ACC112 (cell line): ENCODE data around the gene BZW1.

Experiments used
- H2AFZ ChIP-seq: fragments of 200-600 bp; sonication (generic); one replicate; pipeline ENCODE4 v1.6.0; 2017; ENCODE audit warnings: antibody characterized with exemption, low read length; ENCODE audit not compliant: unreplicated experiment
- H3K27ac ChIP-seq: fragments of 200-600 bp; sonication (generic); 2 replicates; pipeline ENCODE4 v1.5.1; 2014; ENCODE audit warnings: low read depth, mild to moderate bottlenecking, antibody characterized with exemption, low read length, moderate library complexity
- H3K27me3 ChIP-seq: fragments of 200-600 bp; sonication (generic); 2 replicates; pipeline ENCODE4 v1.6.1; 2014; ENCODE audit warnings: mild to moderate bottlenecking, antibody characterized with exemption, low read length, moderate library complexity, mixed read lengths; ENCODE audit not compliant: insufficient read depth
- H3K36me3 ChIP-seq: fragments of 200-600 bp; sonication (generic); 2 replicates; pipeline ENCODE4 v1.6.1; 2016; ENCODE audit warnings: mild to moderate bottlenecking, antibody characterized with exemption, low read length, moderate library complexity, mixed read lengths; ENCODE audit not compliant: insufficient read depth
- H3K4me1 ChIP-seq: fragments of 200-600 bp; sonication (generic); one replicate; pipeline ENCODE4 v1.6.1; 2016; ENCODE audit warnings: low read length, mixed read lengths; ENCODE audit not compliant: insufficient read depth, unreplicated experiment, control insufficient read depth
- H3K4me3 ChIP-seq: fragments of 200-600 bp; sonication (generic); 2 replicates; pipeline ENCODE4 v1.5.1; 2014; ENCODE audit warnings: mild to moderate bottlenecking, low read depth, low read length
- H3K79me2 ChIP-seq: fragments of 200-600 bp; sonication (generic); one replicate; pipeline ENCODE4 v1.6.0; 2016; ENCODE audit warnings: low read length; ENCODE audit not compliant: control insufficient read depth, unreplicated experiment, insufficient read depth

BZW1 gene

DNA sequence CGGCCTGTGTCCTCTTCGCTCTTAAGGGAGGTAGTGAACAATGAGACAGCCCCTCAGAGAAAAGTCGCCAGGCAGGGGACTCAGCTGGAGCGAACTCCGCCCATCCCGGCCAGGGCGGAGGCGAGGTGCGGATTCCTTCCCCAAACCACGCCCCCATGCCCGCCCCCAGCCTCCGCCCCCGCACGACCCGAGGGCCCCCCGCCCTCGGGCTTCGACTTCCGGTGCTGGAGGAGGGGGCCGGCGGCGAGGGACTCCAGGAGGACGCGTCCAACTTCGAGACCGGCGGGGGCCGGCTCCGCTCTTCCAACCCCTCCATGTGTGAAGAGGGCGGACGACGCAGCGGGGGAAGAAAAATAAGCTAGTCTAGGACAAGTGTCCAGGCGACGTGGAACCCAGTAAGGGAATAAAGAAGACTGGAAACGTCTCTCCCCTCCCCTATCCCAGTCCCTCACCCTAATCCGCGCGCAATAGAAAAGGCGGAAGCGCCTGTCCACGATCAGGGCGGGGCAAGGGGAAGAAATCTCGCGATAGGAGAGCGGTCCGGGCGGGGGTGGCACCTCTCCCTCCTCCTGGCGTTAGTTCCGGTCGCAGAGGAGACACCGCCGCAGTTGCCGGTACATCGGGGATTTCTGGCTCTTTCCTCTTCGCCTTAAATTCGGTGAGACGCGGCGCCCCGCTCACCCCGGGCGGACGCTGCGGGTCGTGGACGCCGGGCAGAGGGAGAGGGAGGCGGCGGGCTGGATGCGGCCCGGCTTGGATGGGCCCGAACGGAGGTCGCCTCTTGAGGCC lies at the start of gene BZW1:
Gene BZW1, plus strand, starts transcription at position 578 of the 789 bp plus-strand sequence. CDS start 1,308 bp downstream, outside the sequence.
- Histone ChIP-seq H3K36me3 (peaks cover 37% of the 10 kb centered on the region), H3K79me2 (peaks cover 49% of the 10 kb centered on the region), H3K4me3 (peak within 1 kb of the TSS; percentile 90), H3K4me1 (peaks cover 42% of the 10 kb centered on the region), H3K27ac (peak within 1 kb of the TSS; percentile 97), H3K27me3 (no peaks in the 10 kb centered on the region), H2AFZ (peak within 1 kb of the TSS; percentile 39)

DNA sequence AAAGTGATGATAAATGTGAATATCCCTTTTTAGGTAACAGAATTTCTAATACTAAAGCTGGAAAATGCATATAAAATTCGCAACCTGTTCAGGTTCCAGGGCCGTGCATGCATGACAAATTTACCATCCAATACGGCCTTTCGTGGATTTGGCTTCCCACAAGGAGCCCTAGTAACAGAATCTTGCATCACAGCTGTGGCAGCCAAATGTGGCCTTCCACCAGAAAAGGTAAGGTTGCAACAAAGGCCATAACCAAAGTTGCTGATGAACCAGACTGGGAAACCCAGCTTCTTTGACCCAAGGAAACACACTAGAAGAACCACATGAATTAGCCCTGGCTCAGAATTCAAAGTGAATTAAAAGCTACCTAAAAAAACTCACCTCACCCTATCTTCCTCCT lies 49.6 kb upstream of the BZW1 start:
- Histone ChIP-seq H2AFZ (no peak overlapping the region), H3K4me3 (no peak overlapping the region), H3K79me2 (no peaks in the 10 kb centered on the region), H3K4me1 (peaks cover 52% of the 10 kb centered on the region), H3K27me3 (no peaks in the 10 kb centered on the region), H3K27ac (no peak overlapping the region), H3K36me3 (no peaks in the 10 kb centered on the region)

DNA sequence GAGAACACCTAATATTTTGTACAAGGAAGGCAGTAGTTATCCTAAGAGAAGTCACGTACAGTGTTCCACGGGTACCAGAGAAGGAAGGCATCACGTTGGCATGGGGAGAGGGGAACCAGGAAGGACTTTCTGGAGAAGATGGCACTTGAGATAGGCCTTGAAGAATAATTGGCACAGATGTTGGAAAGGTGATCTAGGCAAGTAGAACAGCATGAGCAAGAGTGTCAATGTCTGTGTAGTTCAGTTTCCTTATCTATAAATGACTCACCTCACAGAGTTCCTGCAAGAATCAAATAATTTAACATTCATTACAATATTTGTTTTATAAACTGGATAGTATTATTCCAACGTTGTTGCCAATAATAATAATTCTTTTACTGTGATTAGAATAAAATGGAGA lies 48.3 kb upstream of the BZW1 start:
- Histone ChIP-seq H2AFZ (no peak overlapping the region), H3K4me1 (peaks cover 47% of the 10 kb centered on the region), H3K79me2 (no peaks in the 10 kb centered on the region)

DNA sequence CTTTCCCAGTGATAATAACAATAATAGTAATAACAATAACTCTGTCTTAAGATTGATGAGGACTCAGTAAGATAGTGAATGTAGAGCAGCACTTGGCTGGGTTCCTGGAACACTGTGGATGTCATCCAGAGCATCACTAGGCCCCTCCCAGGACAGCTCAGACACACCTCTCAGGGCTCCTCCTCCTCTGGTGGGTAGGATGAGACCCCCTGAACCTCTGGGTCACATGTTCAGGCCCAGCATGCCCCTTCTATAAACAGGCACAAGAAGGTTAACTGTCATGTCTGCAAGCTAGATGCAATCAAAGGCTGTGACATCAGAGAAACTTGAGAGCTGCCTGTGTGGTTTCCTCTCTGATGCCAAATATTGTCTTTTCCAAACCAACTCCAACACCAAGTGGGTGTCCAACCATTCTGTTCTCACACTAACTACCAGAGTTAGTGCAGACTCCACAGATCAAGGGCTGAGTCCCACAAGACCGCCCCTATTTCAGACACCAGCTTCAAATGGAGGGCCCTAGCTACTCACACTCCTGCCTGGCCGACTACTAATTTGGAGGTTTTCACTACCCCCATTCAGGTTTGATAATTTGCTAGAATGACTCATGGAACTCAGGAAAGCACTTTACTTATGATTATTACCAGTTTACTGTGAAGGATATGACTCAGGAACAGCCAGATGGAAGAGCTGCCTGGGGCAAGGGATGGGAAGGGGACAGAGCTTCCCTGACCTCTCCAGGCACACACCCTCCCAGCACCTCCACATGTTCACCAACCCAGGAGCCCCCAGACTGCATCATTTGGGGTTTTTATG lies 46.4 kb upstream of the BZW1 start:
- no peaks in the 10 kb centered on the region for H3K27me3 ChIP-seq
- H3K4me1 ChIP-seq = peaks cover 47% of the 10 kb centered on the region
- no peaks in the 10 kb centered on the region for H3K79me2 ChIP-seq
- H3K27ac ChIP-seq = peak overlapping the region; percentile 97
- peak overlapping the region; percentile 51 for H3K4me3 ChIP-seq
- H3K36me3 ChIP-seq = no peaks in the 10 kb centered on the region
- H2AFZ ChIP-seq = peak overlapping the region; percentile 40

More for the DNA sequence above, 48.3 kb upstream of the BZW1 start:
- Histone ChIP-seq H3K36me3 (no peaks in the 10 kb centered on the region), H3K27ac (0 out of 2 replicates have a peak overlapping the region, but pooled peaks have one; percentile 0), H3K27me3 (no peaks in the 10 kb centered on the region), H3K4me3 (no peak overlapping the region)

DNA sequence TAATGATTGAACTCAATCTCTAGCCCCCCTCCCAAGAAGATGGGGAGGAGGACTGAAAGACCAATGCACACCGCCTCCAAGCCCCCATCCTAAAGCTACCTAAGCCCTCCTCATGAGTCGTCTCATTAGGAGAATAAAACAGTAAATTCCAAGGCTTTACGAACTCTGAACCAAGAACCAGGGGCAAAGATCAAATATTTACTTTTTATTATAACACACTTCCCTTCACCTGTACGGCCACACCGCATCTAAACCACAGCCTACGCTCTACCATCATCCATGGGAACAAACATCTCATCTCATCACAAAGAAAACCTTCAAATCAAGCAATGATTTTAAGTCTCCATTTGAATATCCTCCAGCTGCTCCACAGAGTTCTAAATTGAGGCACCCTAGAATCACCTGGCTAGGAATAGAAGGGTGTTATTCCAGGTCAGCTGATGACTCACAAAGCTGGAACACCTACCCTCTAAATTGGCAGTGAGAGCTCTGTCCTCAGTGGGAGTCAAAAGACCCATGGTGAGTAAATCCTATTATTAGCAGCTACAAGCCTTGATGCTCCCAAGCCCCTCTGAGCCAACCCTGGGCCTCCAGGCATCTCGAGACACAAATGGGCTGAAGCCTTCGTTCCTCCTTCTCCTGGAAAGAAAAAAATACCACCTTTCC lies 45.6 kb upstream of the BZW1 start:
- Histone ChIP-seq H3K36me3 (no peaks in the 10 kb centered on the region), H3K27ac (peak overlapping the region; percentile 97), H3K27me3 (no peaks in the 10 kb centered on the region), H2AFZ (no peak overlapping the region), H3K4me3 (no peak overlapping the region), H3K4me1 (peaks cover 44% of the 10 kb centered on the region), H3K79me2 (no peaks in the 10 kb centered on the region)

DNA sequence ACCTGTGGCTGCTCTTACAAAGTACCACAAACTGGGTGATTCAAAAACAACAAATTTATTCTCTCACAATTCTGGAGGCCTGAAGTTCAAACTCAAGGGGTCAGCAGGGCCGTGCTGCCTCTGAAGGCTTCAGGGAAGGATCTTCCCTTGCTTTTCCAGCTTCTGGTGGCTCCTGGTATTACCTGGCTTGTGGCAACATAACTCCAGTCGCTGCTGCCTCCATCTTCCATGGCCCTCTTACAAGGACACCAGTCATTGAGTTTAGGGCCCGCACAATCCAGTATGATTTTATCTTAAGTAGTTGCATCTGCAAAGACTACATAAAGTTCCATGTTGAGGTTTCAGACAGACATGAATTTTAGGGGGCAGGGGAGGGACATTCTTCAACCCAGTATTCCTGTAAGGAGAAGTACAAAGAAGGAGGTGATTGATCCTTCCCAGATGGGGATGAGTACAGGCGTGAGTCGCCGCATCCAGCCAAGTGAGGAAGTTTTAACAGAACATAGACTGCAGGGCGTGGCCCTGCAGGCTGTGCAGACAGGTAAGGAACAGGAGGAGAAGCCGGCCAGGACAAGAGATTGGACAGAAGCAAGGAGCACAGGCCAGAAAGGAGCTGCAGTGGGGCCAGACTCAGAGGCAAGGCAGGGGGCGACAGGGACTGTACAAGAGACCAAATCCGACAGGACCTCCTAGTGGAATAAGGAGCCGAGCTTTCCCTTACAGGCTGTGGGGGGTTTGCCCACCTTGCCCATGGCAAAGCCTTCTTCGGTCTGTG lies 44.4 kb upstream of the BZW1 start:
- no peaks in the 10 kb centered on the region for H3K79me2 ChIP-seq
- no peak overlapping the region for H3K4me3 ChIP-seq
- H3K27ac ChIP-seq = no peak overlapping the region
- no peaks in the 10 kb centered on the region for H3K27me3 ChIP-seq
- no peak overlapping the region for H2AFZ ChIP-seq
- H3K4me1 ChIP-seq = peaks cover 37% of the 10 kb centered on the region
- H3K36me3 ChIP-seq = no peaks in the 10 kb centered on the region

DNA sequence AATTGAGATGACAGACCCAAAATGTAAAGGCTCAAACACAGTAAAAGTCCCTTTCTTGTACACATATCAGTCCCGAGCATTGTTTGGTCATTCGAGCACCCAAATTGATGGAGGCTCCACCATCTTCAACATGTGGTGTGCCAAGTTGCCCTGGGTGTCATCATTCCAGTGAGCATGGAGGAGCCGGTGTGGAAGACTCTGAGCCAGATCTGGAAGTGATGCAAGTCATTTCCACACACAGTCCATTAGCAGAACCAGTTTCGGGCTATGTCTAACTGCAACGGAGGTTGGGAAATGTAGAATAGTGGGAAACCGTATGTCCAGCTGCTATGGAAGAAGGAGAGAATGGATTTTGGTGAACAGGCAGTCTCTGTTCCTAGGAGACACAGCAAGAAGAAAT lies 40.9 kb upstream of the BZW1 start:
- Histone ChIP-seq H3K27ac (no peak overlapping the region), H3K27me3 (no peaks in the 10 kb centered on the region), H3K4me3 (no peak overlapping the region), H3K79me2 (no peaks in the 10 kb centered on the region), H3K4me1 (peaks cover 7% of the 10 kb centered on the region), H2AFZ (no peak overlapping the region), H3K36me3 (no peaks in the 10 kb centered on the region)

DNA sequence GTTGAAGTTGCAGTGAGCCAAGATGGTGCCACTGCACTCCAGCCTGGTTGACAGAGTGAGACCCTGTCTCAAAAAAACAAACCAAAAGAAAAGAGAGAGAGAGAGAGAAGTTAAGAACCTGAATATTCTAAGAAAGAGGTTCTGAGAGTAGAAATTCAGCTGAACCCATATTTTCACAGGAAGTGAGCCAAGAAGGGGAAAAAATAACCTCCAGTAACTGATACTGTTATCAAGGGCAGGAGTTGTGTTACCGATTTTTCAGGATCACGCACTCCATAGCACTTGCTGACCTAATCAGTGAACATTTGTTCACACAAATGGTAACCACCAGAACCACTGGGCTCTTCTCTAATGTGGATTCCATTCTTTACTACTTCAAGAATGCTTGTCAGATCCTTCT lies 39.1 kb upstream of the BZW1 start:
- Histone ChIP-seq H3K4me1 (peaks cover 7% of the 10 kb centered on the region), H2AFZ (no peak overlapping the region), H3K79me2 (no peaks in the 10 kb centered on the region), H3K27ac (no peak overlapping the region), H3K27me3 (no peaks in the 10 kb centered on the region), H3K4me3 (no peak overlapping the region), H3K36me3 (no peaks in the 10 kb centered on the region)

DNA sequence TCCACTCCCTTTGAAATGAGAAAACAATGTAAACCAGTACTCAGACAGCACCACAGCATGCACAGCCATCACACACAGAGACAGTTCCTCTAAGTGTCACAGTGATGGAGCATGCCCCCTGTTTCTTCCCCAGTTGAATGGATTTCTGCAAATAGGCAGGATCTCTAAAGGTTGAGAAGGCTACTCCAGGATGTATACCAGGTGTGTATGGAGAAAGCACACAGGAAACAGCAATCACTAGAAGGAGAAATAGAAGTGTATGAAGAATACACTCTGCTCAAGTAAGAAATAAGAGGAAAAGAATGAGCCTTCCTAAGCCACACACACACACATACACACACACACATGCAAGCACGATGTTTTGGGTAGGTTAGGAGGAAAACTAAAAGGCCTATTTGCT lies 38.6 kb upstream of the BZW1 start:
- H3K36me3 ChIP-seq = no peaks in the 10 kb centered on the region
- no peak overlapping the region for H3K27ac ChIP-seq
- H3K4me1 ChIP-seq = peaks cover 11% of the 10 kb centered on the region
- H3K4me3 ChIP-seq = no peak overlapping the region
- no peak overlapping the region for H2AFZ ChIP-seq
- no peaks in the 10 kb centered on the region for H3K79me2 ChIP-seq
- H3K27me3 ChIP-seq = no peaks in the 10 kb centered on the region

DNA sequence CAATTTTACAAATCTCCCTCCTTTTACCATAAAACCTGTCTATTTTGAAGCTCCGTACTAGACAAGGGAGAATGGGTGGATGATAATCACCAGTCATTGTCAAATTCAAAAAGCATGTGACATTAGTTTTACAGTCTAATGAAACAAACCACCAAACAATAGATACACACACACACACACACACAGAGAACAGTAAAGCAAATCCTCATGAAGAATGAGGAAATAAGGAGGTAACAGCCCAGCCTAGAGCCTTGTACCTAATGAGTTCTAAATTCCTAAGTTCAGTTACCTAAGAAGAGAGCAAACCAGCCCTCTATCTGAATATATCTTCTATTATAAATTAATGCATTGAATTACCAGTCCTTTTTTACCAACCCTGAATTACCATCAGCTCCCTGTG lies 36.8 kb upstream of the BZW1 start:
- no peak overlapping the region for H3K27ac ChIP-seq
- peaks cover 25% of the 10 kb centered on the region for H3K4me1 ChIP-seq
- H3K27me3 ChIP-seq = no peaks in the 10 kb centered on the region
- no peak overlapping the region for H3K4me3 ChIP-seq
- H2AFZ ChIP-seq = no peak overlapping the region
- H3K36me3 ChIP-seq = no peaks in the 10 kb centered on the region
- H3K79me2 ChIP-seq = no peaks in the 10 kb centered on the region
